HCT116 (cell line): ENCODE results near the gene BCKDHB. TPM values are rescaled to one million over a fixed set of nuclear protein-coding genes. Genes with fewer than 3 reads are reported as not detected.

ENCODE experiments used
- ATAC-seq: fragments of 200-7000 bp; cut with Tn5 transposase; 2 replicates; pipeline ENCODE4 v1.9.1; 2020; ENCODE audit warnings: mild to moderate bottlenecking, moderate library complexity
- BruUV-seq: library from RNA; stranded (reverse); fragments of 400-500 nt; replicated peaks from 2 replicates; lab custom pipeline; 2021; lab: Mats Ljungman, UMichigan
- CTCF ChIA-PET: fragments of 300-600 bp; sonication (Branson Sonifier 250); formaldehyde crosslinking; loops from one replicate; lab custom pipeline; 2021; ENCODE audit warnings: antibody characterized with exemption; lab: Charles Lee
- POLR2A ChIA-PET: fragments of 300-600, 350-600 bp; sonication (Branson Sonifier 250); formaldehyde crosslinking; loops from one replicate; lab custom pipeline; 2021; ENCODE audit warnings: antibody characterized with exemption; lab: Charles Lee
- RAD21 ChIA-PET, 2 experiments: fragments of 300-600 bp; sonication (Branson Sonifier 250); formaldehyde crosslinking; loops; one replicate each; lab custom pipeline; 2023; ENCODE audit warnings: low total read pairs in 2 of 2; ENCODE audit not compliant: uncharacterized antibody in 2 of 2, unreplicated experiment in 2 of 2, low non-redundant PET in 1 of 2; lab: Charles Lee
- DNase-seq: peaks from one replicate; pipeline ENCODE4 v3.0.0-alpha.2; 2010; ENCODE audit warnings: low read depth, low spot score
- H2AFZ ChIP-seq: fragments of 200-600 bp; shearing (Covaris generic), sonication (generic); 2 replicates; pipeline ENCODE4 v1.6.1; 2017; ENCODE audit warnings: low read depth, mixed run types, mixed read lengths, antibody characterized with exemption, low read length; ENCODE audit not compliant: poor library complexity, severe bottlenecking
- H3K27ac ChIP-seq: 2 replicates; pipeline ENCODE4 v1.5.1; 2012; ENCODE audit warnings: low read depth, low read length
- H3K27me3 ChIP-seq: fragments of 200-600 bp; sonication (generic); 2 replicates; pipeline ENCODE4 v1.6.1; 2016; ENCODE audit warnings: mixed run types, low read length, mixed read lengths; ENCODE audit not compliant: insufficient read depth
- H3K36me3 ChIP-seq, 2 experiments: fragments of 200-500 bp in 1 of 2; fragments of 200-600 bp in 1 of 2; sonication (Bioruptor generic) in 1 of 2; sonication (generic) in 1 of 2; 2 replicates each; pipeline versions ENCODE4 v1.5.1 to v1.6.1; 2014 to 2016; ENCODE audit warnings: low read length in 2 of 2, inconsistent platforms in 1 of 2, mixed read lengths in 1 of 2, mixed run types in 1 of 2; ENCODE audit not compliant: insufficient read depth in 2 of 2, control insufficient read depth in 1 of 2
- H3K4me1 ChIP-seq, 2 experiments: fragments of 200-600 bp in 1 of 2; sonication (generic) in 1 of 2; 2 replicates each; pipeline versions ENCODE4 v1.5.1 to v1.6.1; 2012 to 2017; ENCODE audit warnings: low read length in 2 of 2, inconsistent platforms in 1 of 2, mild to moderate bottlenecking in 1 of 2, mixed read lengths in 1 of 2, mixed run types in 1 of 2, moderate library complexity in 1 of 2; ENCODE audit not compliant: insufficient read depth in 2 of 2, control insufficient read depth in 1 of 2
- H3K4me2 ChIP-seq: fragments of 200-600 bp; sonication (generic); 2 replicates; pipeline ENCODE4 v1.6.1; 2017; ENCODE audit warnings: mixed run types, low read length, mixed read lengths
- H3K4me3 ChIP-seq, 2 experiments: fragments of 200-600 bp in 1 of 2; sonication (generic) in 1 of 2; replicated peaks in 1 of 2; 2 replicates each; pipeline ENCODE4 v1.5.1; 2011 to 2016; ENCODE audit warnings: low read length in 2 of 2, control low read depth in 1 of 2, low read depth in 1 of 2, mild to moderate bottlenecking in 1 of 2, mixed read lengths in 1 of 2, mixed run types in 1 of 2
- H3K79me2 ChIP-seq: fragments of 200-600 bp; sonication (generic); 2 replicates; pipeline ENCODE4 v1.6.1; 2017; ENCODE audit warnings: mild to moderate bottlenecking, mixed run types, low read length, moderate library complexity, mixed read lengths; ENCODE audit not compliant: insufficient read depth
- H3K9ac ChIP-seq: fragments of 200-600 bp; sonication (generic); 2 replicates; pipeline ENCODE4 v1.6.1; 2016; ENCODE audit warnings: low read length, mixed read lengths
- H3K9me2 ChIP-seq: fragments of 200-600 bp; sonication (generic), shearing (Covaris generic); 2 replicates; pipeline ENCODE4 v1.6.1; 2017; ENCODE audit warnings: mixed run types, mild to moderate bottlenecking, moderate library complexity; ENCODE audit not compliant: insufficient read depth
- H3K9me3 ChIP-seq, 2 experiments: fragments of 200-500 bp in 1 of 2; fragments of 200-600 bp in 1 of 2; sonication (Bioruptor generic) in 1 of 2; sonication (generic) in 1 of 2; 2 replicates each; pipeline ENCODE4 v1.6.1; 2014 to 2017; ENCODE audit warnings: low read length in 2 of 2, mixed read lengths in 2 of 2, inconsistent platforms in 1 of 2, low read depth in 1 of 2, mild to moderate bottlenecking in 1 of 2, mixed run types in 1 of 2, moderate library complexity in 1 of 2; ENCODE audit not compliant: control insufficient read depth in 1 of 2, insufficient read depth in 1 of 2
- H4K20me1 ChIP-seq: fragments of 200-600 bp; sonication (generic), shearing (Covaris generic); 2 replicates; pipeline ENCODE4 v1.6.1; 2017; ENCODE audit warnings: mixed run types, mild to moderate bottlenecking, moderate library complexity; ENCODE audit not compliant: insufficient read depth
- CBX3 ChIP-seq: IDR thresholded peaks from 2 replicates; pipeline ENCODE4 v1.6.1; 2012; ENCODE audit warnings: low read depth
- CEBPB ChIP-seq: IDR thresholded peaks from 2 replicates; pipeline ENCODE4 v1.6.1; 2012; ENCODE audit warnings: low read depth
- EGR1 ChIP-seq: IDR thresholded peaks from 2 replicates; pipeline ENCODE4 v1.6.1; 2012; ENCODE audit warnings: low read depth
- ELF1 ChIP-seq: IDR thresholded peaks from 2 replicates; pipeline ENCODE4 v1.6.1; 2012; ENCODE audit warnings: low read depth, borderline replicate concordance
- EZH2 ChIP-seq: fragments of 200-600 bp; sonication (generic); IDR thresholded peaks from 2 replicates; pipeline ENCODE4 v1.6.1; 2017; ENCODE audit warnings: antibody characterized with exemption, mixed run types
- EZH2phosphoT487 ChIP-seq: fragments of 200-600 bp; IDR thresholded peaks from 2 replicates; pipeline ENCODE4 v1.6.1; 2018; ENCODE audit warnings: antibody characterized with exemption, borderline replicate concordance
- FOSL1 ChIP-seq: IDR thresholded peaks from 2 replicates; pipeline ENCODE4 v1.6.1; 2012; ENCODE audit warnings: low read depth
- POLR2AphosphoS5 ChIP-seq: IDR thresholded peaks from 2 replicates; pipeline ENCODE4 v1.6.1; 2011; ENCODE audit warnings: mild to moderate bottlenecking, low read depth, low read length, moderate library complexity
- SIN3A ChIP-seq: IDR thresholded peaks from 2 replicates; pipeline ENCODE4 v1.6.1; 2012; ENCODE audit warnings: low read depth
- SRF ChIP-seq: IDR thresholded peaks from 2 replicates; pipeline ENCODE4 v1.6.1; 2012; ENCODE audit warnings: low read depth
- TCF7L2 ChIP-seq: IDR thresholded peaks from 2 replicates; pipeline ENCODE4 v1.7.0; 2011; ENCODE audit warnings: borderline replicate concordance, inconsistent platforms; ENCODE audit not compliant: insufficient read depth, insufficient read length; ENCODE audit errors: extremely low read depth
- ZFX ChIP-seq: fragments of 450-650 bp; IDR thresholded peaks from 2 replicates; pipeline ENCODE4 v1.6.1; 2017
- ZNF274 ChIP-seq: fragments of 200-500 bp; sonication (Bioruptor generic); IDR thresholded peaks from 2 replicates; pipeline ENCODE4 v1.6.1; 2014; ENCODE audit warnings: mild to moderate bottlenecking, low read depth, low read length, inconsistent platforms
- intact Hi-C: fragments of 100-400 bp; cut with micrococcal nuclease; formaldehyde crosslinking; loops from 2 replicates; pipeline ENCODE4 v1.10.0; 2022
- total RNA-seq: library from RNA; stranded (reverse); gene quantifications from one replicate; pipeline ENCODE4 v1.2.1, GENCODE V29; 2021; ENCODE audit not compliant: unreplicated experiment
- TF ChIP-seq, protein P1 (sequence below): IDR thresholded peaks from 2 replicates; pipeline ENCODE4 v1.6.1; 2011; ENCODE audit warnings: mild to moderate bottlenecking, low read length, moderate library complexity; ENCODE audit not compliant: insufficient replicate concordance; ENCODE audit errors: extremely low read depth
- TF ChIP-seq, protein P2 (sequence below): IDR thresholded peaks from 2 replicates; pipeline ENCODE4 v1.6.1; 2012
- TF ChIP-seq, protein P3 (sequence below): IDR thresholded peaks from 2 replicates; pipeline ENCODE4 v1.6.1; 2012
- TF ChIP-seq, protein P4 (sequence below): IDR thresholded peaks from 2 replicates; pipeline ENCODE4 v1.6.1; 2012; ENCODE audit warnings: low read depth

Gene BCKDHB
- total RNA-seq, 1 experiment from 2014 or later: 11.2 TPM

DNA sequence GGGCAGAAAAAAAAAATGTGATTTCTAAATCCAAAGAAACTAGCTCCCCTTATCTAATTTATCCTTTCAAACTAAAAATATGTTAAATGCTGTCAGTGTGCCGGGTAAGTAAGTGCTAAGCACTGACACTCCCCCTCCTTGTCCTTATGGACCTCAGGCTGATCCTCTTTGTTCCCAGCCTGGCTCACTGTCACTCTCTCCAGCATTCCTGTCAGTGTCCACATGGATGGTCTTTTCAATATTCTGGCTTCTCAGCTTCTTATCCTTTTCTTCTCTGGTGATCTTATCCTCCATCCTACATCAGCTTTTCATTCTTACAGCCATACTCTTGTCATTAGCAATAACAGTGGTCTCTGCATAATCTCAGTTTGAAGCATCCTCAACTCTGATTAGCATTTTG is 55.0 kb downstream of the BCKDHB start:
- CTCF ChIA-PET: no interaction called here
- Histone ChIP-seq H3K79me2 (no peaks in the 10 kb centered on the region), H3K4me2 (no peak overlapping the region), H3K9ac (no peak overlapping the region), H2AFZ (no peak overlapping the region), H4K20me1 (no peaks in the 10 kb centered on the region), H3K4me1 (peaks cover 10 to 29% of the 10 kb centered on the region in 2 experiments; a peak in 3 of 4 replicates), H3K4me3 (no peak overlapping the region), H3K9me3 (no peaks in the 10 kb centered on the region), H3K36me3 (no peaks in the 10 kb centered on the region), H3K27ac (no peak overlapping the region), H3K27me3 (no peaks in the 10 kb centered on the region), H3K9me2 (no peaks in the 10 kb centered on the region)
- no TSS peak for BruUV-seq
- TF ChIP-seq ELF1: no peak
- TF ChIP-seq CEBPB: no peak
- TF ChIP-seq ZFX: no peak
- TF ChIP-seq, protein P1, sequence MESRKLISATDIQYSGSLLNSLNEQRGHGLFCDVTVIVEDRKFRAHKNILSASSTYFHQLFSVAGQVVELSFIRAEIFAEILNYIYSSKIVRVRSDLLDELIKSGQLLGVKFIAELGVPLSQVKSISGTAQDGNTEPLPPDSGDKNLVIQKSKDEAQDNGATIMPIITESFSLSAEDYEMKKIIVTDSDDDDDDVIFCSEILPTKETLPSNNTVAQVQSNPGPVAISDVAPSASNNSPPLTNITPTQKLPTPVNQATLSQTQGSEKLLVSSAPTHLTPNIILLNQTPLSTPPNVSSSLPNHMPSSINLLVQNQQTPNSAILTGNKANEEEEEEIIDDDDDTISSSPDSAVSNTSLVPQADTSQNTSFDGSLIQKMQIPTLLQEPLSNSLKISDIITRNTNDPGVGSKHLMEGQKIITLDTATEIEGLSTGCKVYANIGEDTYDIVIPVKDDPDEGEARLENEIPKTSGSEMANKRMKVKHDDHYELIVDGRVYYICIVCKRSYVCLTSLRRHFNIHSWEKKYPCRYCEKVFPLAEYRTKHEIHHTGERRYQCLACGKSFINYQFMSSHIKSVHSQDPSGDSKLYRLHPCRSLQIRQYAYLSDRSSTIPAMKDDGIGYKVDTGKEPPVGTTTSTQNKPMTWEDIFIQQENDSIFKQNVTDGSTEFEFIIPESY: no peak
- no peak for TF ChIP-seq EGR1
- TF ChIP-seq, protein P2, sequence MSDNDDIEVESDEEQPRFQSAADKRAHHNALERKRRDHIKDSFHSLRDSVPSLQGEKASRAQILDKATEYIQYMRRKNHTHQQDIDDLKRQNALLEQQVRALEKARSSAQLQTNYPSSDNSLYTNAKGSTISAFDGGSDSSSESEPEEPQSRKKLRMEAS: no peak
- TF ChIP-seq SRF: no peak
- TF ChIP-seq, protein P3, sequence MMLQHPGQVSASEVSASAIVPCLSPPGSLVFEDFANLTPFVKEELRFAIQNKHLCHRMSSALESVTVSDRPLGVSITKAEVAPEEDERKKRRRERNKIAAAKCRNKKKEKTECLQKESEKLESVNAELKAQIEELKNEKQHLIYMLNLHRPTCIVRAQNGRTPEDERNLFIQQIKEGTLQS: no peak
- no peak for TF ChIP-seq POLR2AphosphoS5
- no peak for TF ChIP-seq CBX3
- TF ChIP-seq TCF7L2: no peak
- TF ChIP-seq, protein P4, sequence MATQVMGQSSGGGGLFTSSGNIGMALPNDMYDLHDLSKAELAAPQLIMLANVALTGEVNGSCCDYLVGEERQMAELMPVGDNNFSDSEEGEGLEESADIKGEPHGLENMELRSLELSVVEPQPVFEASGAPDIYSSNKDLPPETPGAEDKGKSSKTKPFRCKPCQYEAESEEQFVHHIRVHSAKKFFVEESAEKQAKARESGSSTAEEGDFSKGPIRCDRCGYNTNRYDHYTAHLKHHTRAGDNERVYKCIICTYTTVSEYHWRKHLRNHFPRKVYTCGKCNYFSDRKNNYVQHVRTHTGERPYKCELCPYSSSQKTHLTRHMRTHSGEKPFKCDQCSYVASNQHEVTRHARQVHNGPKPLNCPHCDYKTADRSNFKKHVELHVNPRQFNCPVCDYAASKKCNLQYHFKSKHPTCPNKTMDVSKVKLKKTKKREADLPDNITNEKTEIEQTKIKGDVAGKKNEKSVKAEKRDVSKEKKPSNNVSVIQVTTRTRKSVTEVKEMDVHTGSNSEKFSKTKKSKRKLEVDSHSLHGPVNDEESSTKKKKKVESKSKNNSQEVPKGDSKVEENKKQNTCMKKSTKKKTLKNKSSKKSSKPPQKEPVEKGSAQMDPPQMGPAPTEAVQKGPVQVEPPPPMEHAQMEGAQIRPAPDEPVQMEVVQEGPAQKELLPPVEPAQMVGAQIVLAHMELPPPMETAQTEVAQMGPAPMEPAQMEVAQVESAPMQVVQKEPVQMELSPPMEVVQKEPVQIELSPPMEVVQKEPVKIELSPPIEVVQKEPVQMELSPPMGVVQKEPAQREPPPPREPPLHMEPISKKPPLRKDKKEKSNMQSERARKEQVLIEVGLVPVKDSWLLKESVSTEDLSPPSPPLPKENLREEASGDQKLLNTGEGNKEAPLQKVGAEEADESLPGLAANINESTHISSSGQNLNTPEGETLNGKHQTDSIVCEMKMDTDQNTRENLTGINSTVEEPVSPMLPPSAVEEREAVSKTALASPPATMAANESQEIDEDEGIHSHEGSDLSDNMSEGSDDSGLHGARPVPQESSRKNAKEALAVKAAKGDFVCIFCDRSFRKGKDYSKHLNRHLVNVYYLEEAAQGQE: no peak
- TF ChIP-seq FOSL1: no peak
- no peak for TF ChIP-seq ZNF274
- TF ChIP-seq EZH2phosphoT487: no peak
- no peak for TF ChIP-seq SIN3A
- no peak for TF ChIP-seq EZH2
- RAD21 ChIA-PET: no interaction called here
- ATAC-seq (no peak), DNase-seq (no peak)
- intact Hi-C loops: no loop called here
- POLR2A ChIA-PET: no interaction called here
